ENCODE results near the gene IFI27L1. TPM values are rescaled to one million over a fixed set of nuclear protein-coding genes. Genes with fewer than 3 reads are reported as not detected.

Gene IFI27L1
- total and polyA plus RNA-seq, 4 donors, result 14.6 to 41.5 (median 19.9) TPM

DNA sequence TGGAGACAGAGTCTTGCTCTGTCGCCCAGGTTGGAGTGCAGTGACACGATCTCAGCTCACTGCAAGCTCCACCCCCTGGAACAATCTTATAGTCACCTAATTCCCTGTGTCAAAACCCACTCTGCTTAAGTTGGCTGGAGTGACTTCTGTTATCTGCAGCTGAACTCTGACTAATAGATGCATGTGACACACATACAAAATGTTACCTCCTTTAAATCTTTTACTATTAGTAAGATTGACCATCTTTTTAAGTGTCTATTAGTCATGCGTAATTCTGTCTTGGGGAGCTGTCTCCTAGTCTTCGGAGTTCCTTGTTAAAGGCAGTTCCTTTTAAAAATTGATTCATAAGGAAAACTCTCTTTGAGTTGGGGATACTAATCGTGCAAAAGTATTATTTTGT is 7.4 kb downstream of the IFI27L1 start:
- no peak for ATAC-seq (ENCODE audit: insufficient read depth, low FRiP score)

GRCh38 chr14:94089479-94089878 is 8.4 kb downstream of the IFI27L1 start:
- Histone ChIP-seq H3K4me3 (no peak overlapping the region), H3K9ac (ENCODE audit: insufficient read depth in 1 of 2, low read length in 2 of 2) (no peak overlapping the region), H3K4me1 (ENCODE audit: control insufficient read depth in 5 of 5, insufficient read depth in 5 of 5, low read length in 5 of 5) (no peaks in the 10 kb centered on the region), H3K9me3 (ENCODE audit: control insufficient read depth in 4 of 4, insufficient read depth in 3 of 4, low read length in 3 of 4) (no peaks in the 10 kb centered on the region), H3K27ac (ENCODE audit: low read depth in 1 of 2, low read length in 1 of 2) (no peak overlapping the region), H3K36me3 (ENCODE audit: control insufficient read depth in 4 of 4, insufficient read depth in 4 of 4, low read length in 4 of 4) (no peaks in the 10 kb centered on the region), H3K27me3 (ENCODE audit: control insufficient read depth in 3 of 3, insufficient read depth in 3 of 3, low read length in 2 of 3) (no peaks in the 10 kb centered on the region)
- no peak for TF ChIP-seq CTCF (IDR thresholded peaks at IDR 0.05; ENCODE audit: control extremely low read depth, extremely low read depth)
- DNase-seq (no peak), ATAC-seq (ENCODE audit: insufficient read depth, low FRiP score) (no peak)
- WGBS, 2 donors, result 96 to 97% methylated on average over 4 of the region's 4 CpGs

More for the DNA sequence above, 7.4 kb downstream of the IFI27L1 start:
- no peak overlapping the region for H3K4me3 ChIP-seq
- H3K4me1 ChIP-seq (ENCODE audit: control insufficient read depth in 5 of 5, insufficient read depth in 5 of 5, low read length in 5 of 5), result no peaks in the 10 kb centered on the region
- H3K9me3 ChIP-seq (ENCODE audit: control insufficient read depth in 4 of 4, insufficient read depth in 3 of 4, low read length in 3 of 4), result no peaks in the 10 kb centered on the region
- WGBS, 2 donors, result 90 to 98% methylated on average over 5 of the region's 5 CpGs
- no peak for DNase-seq
- H3K27ac ChIP-seq (ENCODE audit: low read depth in 1 of 2, low read length in 1 of 2), result no peak overlapping the region
- no peak overlapping the region for H3K9ac ChIP-seq (ENCODE audit: insufficient read depth in 1 of 2, low read length in 2 of 2)
- no peaks in the 10 kb centered on the region for H3K36me3 ChIP-seq (ENCODE audit: control insufficient read depth in 4 of 4, insufficient read depth in 4 of 4, low read length in 4 of 4)
- no peaks in the 10 kb centered on the region for H3K27me3 ChIP-seq (ENCODE audit: control insufficient read depth in 3 of 3, insufficient read depth in 3 of 3, low read length in 2 of 3)
- TF ChIP-seq CTCF (IDR thresholded peaks at IDR 0.05; ENCODE audit: control extremely low read depth, extremely low read depth), result no peak

DNA sequence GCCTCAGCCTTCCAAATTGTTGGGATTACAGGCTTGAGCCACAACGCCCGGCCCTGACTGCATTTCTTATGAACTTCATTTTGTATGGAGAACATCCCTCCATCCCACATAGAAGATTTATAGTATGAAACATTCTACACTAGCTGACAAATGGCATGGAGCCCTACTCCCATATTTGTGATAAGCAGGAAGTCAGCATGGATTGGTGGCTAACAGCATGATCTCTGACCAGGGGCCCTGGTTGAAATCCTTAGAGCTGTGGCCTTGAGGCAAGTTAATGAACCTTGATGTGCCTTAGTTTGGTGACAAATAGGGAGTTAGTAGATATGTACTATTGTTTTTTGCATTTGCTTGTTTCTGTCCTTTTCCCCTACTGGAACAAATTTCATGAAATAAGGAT is 12.3 kb downstream of the IFI27L1 start:
- WGBS, 2 donors, result 98 to 100% methylated on average over 2 of the region's 2 CpGs

More for the DNA sequence above, 12.3 kb downstream of the IFI27L1 start:
- ATAC-seq (ENCODE audit: insufficient read depth, low FRiP score), result no peak
- Histone ChIP-seq H3K4me1 (ENCODE audit: control insufficient read depth in 5 of 5, insufficient read depth in 5 of 5, low read length in 5 of 5) (no peaks in the 10 kb centered on the region), H3K27me3 (ENCODE audit: control insufficient read depth in 3 of 3, insufficient read depth in 3 of 3, low read length in 2 of 3) (no peaks in the 10 kb centered on the region), H3K4me3 (no peak overlapping the region), H3K9ac (ENCODE audit: insufficient read depth in 1 of 2, low read length in 2 of 2) (no peak overlapping the region), H3K27ac (ENCODE audit: low read depth in 1 of 2, low read length in 1 of 2) (no peak overlapping the region), H3K36me3 (ENCODE audit: control insufficient read depth in 4 of 4, insufficient read depth in 4 of 4, low read length in 4 of 4) (peaks cover 0 to 3% (median under 1%) of the 10 kb centered on the region in 4 donors), H3K9me3 (ENCODE audit: control insufficient read depth in 4 of 4, insufficient read depth in 3 of 4, low read length in 3 of 4) (no peaks in the 10 kb centered on the region)
- DNase-seq, result no peak
- TF ChIP-seq CTCF (IDR thresholded peaks at IDR 0.05; ENCODE audit: control extremely low read depth, extremely low read depth), result no peak
